HG02884 (cell line): Measurements from ENCODE around the gene DENND2D.

Experiments used
- ATAC-seq: cut with Tn5 transposase; IDR thresholded peaks from one replicate; pipeline ENCODE4 v1.9.1; 2021; ENCODE audit warnings: mild to moderate bottlenecking, moderate library complexity; ENCODE audit not compliant: unreplicated experiment

DENND2D gene

DNA sequence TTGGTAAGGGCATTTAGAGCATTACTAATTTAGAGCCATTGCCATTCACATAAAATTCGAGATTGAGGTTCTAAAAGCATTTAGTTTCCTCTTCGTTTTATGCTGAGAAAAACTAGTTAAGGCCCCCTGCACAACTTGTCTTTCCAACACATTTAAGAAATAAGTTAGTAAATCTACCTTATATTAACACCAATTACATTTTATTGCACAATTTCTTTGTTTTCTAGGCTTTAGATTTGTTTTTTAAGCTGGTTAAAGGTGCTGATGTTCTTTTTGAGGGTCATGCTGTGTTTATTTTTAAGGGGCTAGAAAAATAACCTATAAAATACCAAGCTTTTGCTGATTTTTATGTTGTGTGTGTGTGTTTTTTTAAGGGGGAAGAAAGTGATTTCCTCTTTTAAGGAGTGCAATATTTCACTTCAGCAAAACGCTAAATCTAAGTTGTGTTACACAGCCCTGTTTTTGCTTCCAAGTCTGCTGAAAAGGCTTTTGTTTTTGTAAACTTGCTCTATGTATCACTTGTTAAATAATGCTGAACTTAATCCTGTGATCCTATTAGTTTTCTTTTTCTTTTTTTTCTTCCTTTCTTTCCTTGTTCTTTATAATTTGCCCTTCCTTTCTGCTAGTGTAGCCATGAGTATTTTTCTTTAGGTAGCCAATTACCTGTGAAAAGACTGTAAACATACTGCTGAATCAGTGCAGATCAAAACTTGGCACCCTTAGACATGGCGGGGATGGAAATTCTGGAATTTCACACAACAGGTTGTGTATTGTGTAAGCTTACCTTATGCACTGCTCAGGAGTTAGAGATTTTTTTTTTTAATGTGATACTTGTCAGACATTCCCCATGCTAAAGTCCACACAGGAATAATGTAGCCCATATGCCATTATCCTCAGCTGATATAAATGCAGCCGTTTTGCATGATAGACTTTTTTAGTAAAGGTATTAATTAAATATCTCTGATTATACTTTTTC is 58.9 kb downstream of the DENND2D start:
- ATAC-seq, result no peak

DNA sequence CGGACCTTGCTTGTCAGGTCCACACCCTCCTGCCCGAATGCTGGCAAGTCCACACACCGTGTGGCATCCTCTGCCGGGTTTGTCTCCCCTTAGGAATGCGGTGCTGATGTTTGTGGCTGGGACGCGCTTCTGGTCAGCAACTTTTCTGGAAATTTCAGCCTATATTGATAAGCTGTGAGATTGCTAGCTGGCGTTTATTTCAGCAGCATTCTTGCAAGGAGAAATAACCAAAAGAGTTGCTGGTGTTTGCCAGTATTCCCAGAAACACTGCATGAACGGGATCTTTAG is 59.8 kb downstream of the DENND2D start:
- peak; percentile 17 for ATAC-seq

DNA sequence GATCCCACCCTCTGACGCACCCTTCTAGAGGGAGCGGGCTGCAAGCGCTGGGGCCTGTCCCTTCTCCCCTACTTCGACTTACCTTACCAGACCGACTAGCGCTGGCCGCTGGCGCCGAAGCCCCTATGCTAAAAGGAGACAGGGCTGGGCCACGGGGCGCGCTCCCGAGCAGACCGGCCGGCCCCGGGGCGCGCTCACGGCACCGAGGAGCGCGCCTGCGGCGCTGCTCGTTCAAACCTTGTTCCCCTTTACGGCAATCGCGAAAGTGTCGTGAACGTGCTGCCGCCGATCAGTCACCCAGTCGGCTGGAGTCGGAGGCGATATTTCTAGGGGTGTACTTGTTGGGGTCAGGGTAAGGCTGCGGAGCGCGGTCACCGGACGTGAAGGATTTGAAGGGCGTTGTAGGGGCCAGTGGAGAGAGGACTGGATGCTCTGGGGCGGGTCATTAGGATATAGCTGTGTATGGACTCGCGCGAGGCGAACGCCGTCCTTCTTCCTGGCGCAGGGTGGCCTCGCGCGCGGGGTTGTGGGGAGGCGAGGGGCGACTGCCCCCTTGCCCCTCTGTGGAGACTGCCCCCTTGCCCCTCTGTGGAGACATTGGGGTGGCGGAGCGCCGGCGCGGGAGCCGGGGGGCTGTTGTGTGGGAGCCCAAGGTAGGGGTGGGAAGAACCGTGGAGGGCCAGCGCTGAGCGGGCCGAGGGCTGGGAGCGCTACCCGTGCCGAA is 60.3 kb downstream of the DENND2D start, which contains the start of the genes CEPT1 and DRAM2:
Gene CEPT1, plus strand, starts transcription at position 268 of the 724 bp plus-strand sequence. CDS start 7,492 bp downstream, outside the sequence.
Gene DRAM2, minus strand, starts transcription at position 138 of the 724 bp plus-strand sequence. CDS start 8,539 bp downstream, outside the sequence.
- peak; percentile 63 for ATAC-seq

DNA sequence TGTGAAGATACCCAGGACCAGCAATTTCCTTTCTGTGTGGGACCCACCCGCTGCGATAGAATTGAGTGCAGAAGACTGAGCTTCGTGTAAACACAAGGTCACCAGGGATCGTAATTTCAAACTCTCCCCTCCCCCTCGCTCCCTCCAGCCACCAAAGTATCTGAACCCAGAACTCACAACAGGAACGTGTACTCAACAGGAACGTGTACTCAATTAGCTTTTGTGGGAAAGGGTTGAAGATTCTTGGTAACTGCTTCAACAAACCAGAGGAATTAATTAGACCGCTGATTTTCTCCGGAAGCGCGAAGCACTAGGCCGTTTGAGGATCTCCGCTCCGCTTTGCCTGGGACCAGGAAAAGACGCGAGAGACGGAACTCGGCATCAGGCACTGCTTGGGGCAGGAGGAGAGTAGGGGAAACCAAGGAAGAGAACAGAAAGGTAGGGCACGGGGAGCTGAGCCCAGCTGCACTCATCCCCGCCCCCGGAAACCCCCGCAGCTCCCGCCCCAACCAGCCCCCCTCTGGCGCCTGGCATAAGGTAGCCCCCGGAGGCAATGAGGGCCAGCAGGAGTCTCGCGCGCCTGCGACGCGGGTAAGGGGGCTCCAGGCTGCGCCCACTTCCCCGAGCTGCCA is 61.0 kb downstream of the DENND2D start:
- peak; percentile 23 for ATAC-seq
